SU-DHL-6 (cell line): ENCODE data around the gene LRRK1.
A peak's percentile ranks its signal among the peaks of the same experiment; 100 is the strongest.

Source experiments
- H2AFZ ChIP-seq: fragments of 200-600 bp; sonication (generic); 2 replicates; pipeline ENCODE4 v1.6.1; 2014; ENCODE audit warnings: low read depth, mild to moderate bottlenecking, moderate library complexity, mixed read lengths, antibody characterized with exemption, low read length; ENCODE audit not compliant: severe bottlenecking
- H3F3A ChIP-seq: fragments of 200-600 bp; shearing (Covaris generic); 2 replicates; pipeline ENCODE4 v1.6.0; 2016; ENCODE audit warnings: antibody characterized with exemption, mild to moderate bottlenecking; ENCODE audit not compliant: insufficient read depth
- H3K27ac ChIP-seq: fragments of 200-600 bp; sonication (generic); 2 replicates; pipeline ENCODE4 v1.5.1; 2016; ENCODE audit warnings: low read depth, mild to moderate bottlenecking, low read length, moderate library complexity, mixed read lengths
- H3K27me3 ChIP-seq: fragments of 200-600 bp; sonication (generic), shearing (Covaris generic); 2 replicates; pipeline ENCODE4 v1.6.0; 2014; ENCODE audit warnings: mild to moderate bottlenecking, low read length
- H3K36me3 ChIP-seq: fragments of 200-600 bp; sonication (generic); 2 replicates; pipeline ENCODE4 v1.6.1; 2014; ENCODE audit warnings: mild to moderate bottlenecking, low read length, mixed read lengths
- H3K4me2 ChIP-seq: fragments of 300-600, 200-600 bp; shearing (Covaris generic), sonication (generic); 2 replicates; pipeline ENCODE4 v1.6.0; 2014; ENCODE audit warnings: low read length, low read depth, mild to moderate bottlenecking; ENCODE audit not compliant: poor library complexity, severe bottlenecking
- H3K4me3 ChIP-seq: fragments of 200-600 bp; sonication (generic); 2 replicates; pipeline ENCODE4 v1.5.1; 2014; ENCODE audit warnings: antibody characterized with exemption, low read length, mild to moderate bottlenecking, mixed read lengths; ENCODE audit not compliant: insufficient read depth, poor library complexity, severe bottlenecking
- H3K79me2 ChIP-seq: fragments of 200-600 bp; sonication (generic); 2 replicates; pipeline ENCODE4 v1.6.1; 2014; ENCODE audit warnings: mild to moderate bottlenecking, low read length, moderate library complexity; ENCODE audit not compliant: insufficient read depth
- H3K9ac ChIP-seq: fragments of 200-600 bp; sonication (generic); 2 replicates; pipeline ENCODE4 v1.7.0; 2014; ENCODE audit warnings: mild to moderate bottlenecking, low read length
- H3K9me2 ChIP-seq: fragments of 200-600 bp; sonication (generic); replicated peaks from 2 replicates; pipeline ENCODE4 v1.6.1; 2014; ENCODE audit warnings: low read length; ENCODE audit not compliant: insufficient read depth
- H3K9me3 ChIP-seq: fragments of 200-600 bp; sonication (generic); 2 replicates; pipeline ENCODE4 v1.6.1; 2014; ENCODE audit warnings: low read length, mixed read lengths; ENCODE audit not compliant: insufficient read depth
- H4K20me1 ChIP-seq: fragments of 200-600 bp; sonication (generic); 2 replicates; pipeline ENCODE4 v1.6.1; 2014; ENCODE audit warnings: low read depth, mild to moderate bottlenecking, antibody characterized with exemption, low read length, moderate library complexity, mixed read lengths
- CTCF ChIP-seq: fragments of 200-600 bp; sonication (generic); IDR thresholded peaks from one replicate; pipeline ENCODE4 v1.5.1; 2017; ENCODE audit warnings: antibody characterized with exemption, mild to moderate bottlenecking, low read length, moderate library complexity; ENCODE audit not compliant: insufficient read depth, poor library complexity, severe bottlenecking
- EZH2phosphoT487 ChIP-seq: fragments of 200-600 bp; sonication (generic), shearing (Covaris generic); conservative IDR thresholded peaks from 2 replicates; pipeline ENCODE4 v1.6.1; 2018; ENCODE audit warnings: mild to moderate bottlenecking, antibody characterized with exemption, low read length, moderate library complexity, mixed read lengths

LRRK1 gene

GRCh38 chr15:101060576-101061551 is 141.7 kb downstream of the LRRK1 start:
- H3K9me2 ChIP-seq, result no peaks in the 10 kb centered on the region
- no peaks in the 10 kb centered on the region for H4K20me1 ChIP-seq
- H3K9me3 ChIP-seq, result no peaks in the 10 kb centered on the region
- no peak overlapping the region for H3K9ac ChIP-seq
- peaks cover 10% of the 10 kb centered on the region; the same call in 1 of the 2 replicates for H3F3A ChIP-seq
- H3K27ac ChIP-seq, result 0 out of 2 replicates have a peak overlapping the region, but pooled peaks have one; percentile 74
- no peaks in the 10 kb centered on the region for H3K79me2 ChIP-seq
- peaks cover 19% of the 10 kb centered on the region; the same call in 1 of the 2 replicates for H3K36me3 ChIP-seq
- no peaks in the 10 kb centered on the region for H3K27me3 ChIP-seq
- TF ChIP-seq EZH2phosphoT487 (no peak), CTCF (no peak)
- no peak overlapping the region for H3K4me3 ChIP-seq
- no peak overlapping the region for H3K4me2 ChIP-seq
- H2AFZ ChIP-seq, result no peak overlapping the region

- Histone ChIP-seq H3K36me3 (peaks cover 17% of the 10 kb centered on the region; the same call in 1 of the 2 replicates), H3K4me3 (no peak overlapping the region), H3K27me3 (no peaks in the 10 kb centered on the region), H3K9me2 (no peaks in the 10 kb centered on the region), H3K79me2 (no peaks in the 10 kb centered on the region), H3K9ac (0 out of 2 replicates have a peak overlapping the region, but pooled peaks have one; percentile 4), H4K20me1 (no peaks in the 10 kb centered on the region), H3K27ac (peak overlapping the region; percentile 74), H2AFZ (no peak overlapping the region), H3F3A (peaks cover 10% of the 10 kb centered on the region; the same call in 1 of the 2 replicates), H3K4me2 (peak overlapping the region; percentile 13), H3K9me3 (no peaks in the 10 kb centered on the region)
- TF ChIP-seq EZH2phosphoT487 (no peak), CTCF (no peak)
Measured at GRCh38 chr15:101062063-101062462, 142.9 kb downstream of the LRRK1 start.

GRCh38 chr15:101062471-101063171 is 143.5 kb downstream of the LRRK1 start:
- H3K9me2 ChIP-seq, result no peaks in the 10 kb centered on the region
- TF ChIP-seq EZH2phosphoT487, result no peak
- TF ChIP-seq CTCF, result no peak
- no peaks in the 10 kb centered on the region for H3K27me3 ChIP-seq
- H4K20me1 ChIP-seq, result no peaks in the 10 kb centered on the region
- peak overlapping the region; percentile 18; the same call in 1 of the 2 replicates for H3K9ac ChIP-seq
- H3F3A ChIP-seq, result peaks cover 10% of the 10 kb centered on the region; the same call in 1 of the 2 replicates
- no peak overlapping the region for H2AFZ ChIP-seq
- H3K36me3 ChIP-seq, result peaks cover 13% of the 10 kb centered on the region; the same call in 1 of the 2 replicates
- H3K9me3 ChIP-seq, result no peaks in the 10 kb centered on the region
- no peaks in the 10 kb centered on the region for H3K79me2 ChIP-seq
- peak overlapping the region; percentile 74 for H3K27ac ChIP-seq
- H3K4me3 ChIP-seq, result no peak overlapping the region
- H3K4me2 ChIP-seq, result peak overlapping the region; percentile 13
